HS-5 (cell line): Measurements from ENCODE around the gene IL13RA1.
"Not testable (repeated sequence)": the region's sequence is repeated elsewhere in the genome, so short reads cannot be mapped to it uniquely, and the experiment has no call there.

Experiments
- DNase-seq: peaks from one replicate; pipeline ENCODE4 v3.0.0-alpha.2; 2012; ENCODE audit warnings: low read depth

The IL13RA1 gene

GRCh38 chrX:118780509-118780908 is 53.1 kb downstream of the IL13RA1 start:
- no peak for DNase-seq

- no peak for DNase-seq
Observed at GRCh38 chrX:118780911-118781310, 53.5 kb downstream of the IL13RA1 start.

GRCh38 chrX:118795528-118796280 is 68.3 kb downstream of the IL13RA1 start:
- DNase-seq, result no peak

DNA sequence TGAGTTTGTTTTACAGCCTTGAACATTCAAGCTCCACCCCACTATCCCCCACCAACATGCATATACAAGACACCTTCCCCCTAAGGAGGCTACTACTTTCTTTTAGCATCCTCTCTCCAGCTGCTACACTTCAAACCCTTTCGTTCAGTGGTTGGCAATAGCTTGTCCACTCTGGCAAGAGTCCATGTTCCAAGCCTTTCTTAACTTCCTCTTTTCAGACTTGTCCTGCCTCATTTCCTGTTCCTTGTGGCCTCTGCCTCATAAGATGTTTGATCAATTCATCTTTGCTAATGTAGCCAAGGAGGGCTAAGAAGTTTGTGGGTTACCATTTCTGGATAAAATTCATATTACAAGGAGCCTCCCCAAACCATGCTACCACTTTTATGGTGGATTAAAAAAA is 75.5 kb downstream of the IL13RA1 start:
- no peak for DNase-seq

DNA sequence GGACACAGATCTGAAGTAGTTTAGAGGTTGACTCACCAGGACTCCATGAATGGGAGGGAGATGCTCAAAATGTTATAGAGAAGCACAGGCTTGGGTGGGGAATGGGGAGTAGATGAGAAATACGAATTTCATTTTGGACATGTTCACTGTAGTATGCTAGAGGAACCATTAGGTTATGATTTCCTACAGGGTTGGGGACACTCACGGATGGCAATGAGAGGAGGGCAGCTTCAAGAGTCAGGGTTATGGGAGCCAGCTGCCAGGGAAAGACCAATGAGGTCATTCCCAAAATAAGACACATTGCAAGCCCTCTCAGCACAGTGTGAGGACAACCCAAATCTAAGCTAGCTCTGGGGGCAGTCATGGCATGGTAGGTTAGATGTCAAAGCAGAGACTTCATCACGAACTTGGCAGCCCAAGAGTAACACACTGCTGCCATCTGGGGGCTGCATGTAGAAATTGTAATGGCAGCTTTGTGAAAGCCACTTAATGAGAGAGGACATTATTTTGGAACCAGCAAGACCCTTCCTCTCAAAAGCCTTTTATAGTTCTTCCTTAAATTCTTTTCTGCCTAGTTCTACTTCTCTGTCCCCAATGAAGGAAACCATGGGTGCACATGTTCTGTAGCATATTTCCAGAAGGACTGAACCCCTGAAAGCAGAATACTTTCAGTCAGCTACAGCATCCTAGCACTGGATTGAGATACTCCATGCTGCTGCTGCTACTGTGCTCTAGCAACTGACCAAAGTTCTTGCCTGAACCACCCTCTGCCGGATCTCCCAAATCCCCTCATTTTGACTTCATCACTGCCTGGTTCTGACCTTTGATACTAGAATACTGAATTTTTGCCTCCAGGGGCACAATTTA is 80.0 kb downstream of the IL13RA1 start:
- DNase-seq, result no peak

- not testable (repeated sequence) for DNase-seq
Observed at GRCh38 chrX:118817257-118817656, 89.9 kb downstream of the IL13RA1 start.

DNA sequence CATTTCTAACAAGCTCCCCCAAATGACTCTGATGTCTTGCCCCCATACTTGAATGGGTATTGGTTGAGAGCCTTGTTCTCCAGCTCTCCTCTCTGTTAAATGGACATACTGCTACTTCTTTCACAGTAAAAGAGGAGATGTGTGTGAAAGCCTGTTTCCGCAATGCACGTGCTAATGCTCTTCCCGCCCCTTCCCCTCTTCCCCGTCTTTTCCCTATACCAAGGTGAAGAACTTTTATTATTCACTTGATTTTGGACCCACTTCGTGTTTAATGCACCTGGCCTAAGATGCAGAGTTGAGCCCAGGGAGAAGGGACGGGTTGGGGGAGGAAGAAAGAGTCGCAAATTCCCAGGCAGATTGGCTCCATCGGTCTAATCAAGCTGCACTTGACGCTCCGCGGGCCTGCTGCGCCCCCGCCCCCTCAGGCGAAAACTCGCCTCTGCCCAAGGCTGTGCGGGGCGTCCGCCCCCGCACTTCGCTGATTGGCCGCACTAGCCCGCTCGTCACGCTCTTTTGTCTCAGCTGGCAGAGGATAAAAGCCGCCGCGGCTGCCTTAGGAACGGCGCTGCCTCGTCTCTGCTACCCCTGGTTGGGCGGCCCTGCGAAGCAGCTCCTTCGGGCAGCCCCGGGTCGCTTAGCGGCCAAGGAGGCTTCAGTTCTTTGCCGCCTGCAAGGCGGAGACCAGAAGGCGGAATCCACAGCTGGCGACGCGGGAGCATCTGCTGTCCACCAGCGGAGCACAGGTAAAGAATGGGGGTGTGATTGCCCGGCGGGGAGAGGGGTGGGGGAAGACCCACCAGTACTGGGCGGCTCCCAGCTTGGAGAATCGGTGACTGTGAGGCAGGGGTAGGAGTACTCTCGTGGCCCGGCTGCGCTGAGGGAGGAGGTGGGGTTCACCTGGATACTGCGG is 96.1 kb downstream of the IL13RA1 start, which contains the start of gene ZCCHC12:
TSS of gene ZCCHC12 (plus strand) at position 562 of the 910 bp plus-strand sequence. CDS start 1,421 bp downstream, outside the sequence.
- no peak for DNase-seq

- no peak for DNase-seq
Observed at GRCh38 chrX:118824173-118824730, 96.8 kb downstream of the IL13RA1 start.

- DNase-seq, result no peak
Observed at GRCh38 chrX:118825227-118825626, 97.8 kb downstream of the IL13RA1 start.

- no peak for DNase-seq
Observed at GRCh38 chrX:118839334-118839958, 112.0 kb downstream of the IL13RA1 start.
